ENCODE data around the gene ADAM10.
"Not testable (repeated sequence)": the region's sequence is repeated elsewhere in the genome, so short reads cannot be mapped to it uniquely, and the experiment has no call there.

The ADAM10 gene

GRCh38 chr15:58627046-58627445, 122.5 kb downstream of the ADAM10 start:
- Histone ChIP-seq H3K27me3 (no peaks in the 10 kb centered on the region), H3K27ac (peak overlapping the region; percentile 73), H3K4me1 (ENCODE audit: control insufficient read depth in 1 of 2, insufficient read depth in 1 of 2, low read depth in 1 of 2, low read length in 1 of 2) (peaks cover 11 to 18% of the 10 kb centered on the region in 2 experiments), H3K4me3 (ENCODE audit: low read depth in 1 of 2, low read length in 1 of 2) (no peak overlapping the region), H3K9me3 (no peaks in the 10 kb centered on the region), H3K36me3 (peaks cover 34% of the 10 kb centered on the region)
- TF ChIP-seq CTCF (IDR thresholded peaks at IDR 0.05), result no peak

- H3K36me3 ChIP-seq, result peaks cover 32% of the 10 kb centered on the region
- no peak overlapping the region for H3K27ac ChIP-seq
- H3K9me3 ChIP-seq, result no peaks in the 10 kb centered on the region
- no peak for TF ChIP-seq CTCF (IDR thresholded peaks at IDR 0.05)
- H3K4me1 ChIP-seq (ENCODE audit: control insufficient read depth in 1 of 2, insufficient read depth in 1 of 2, low read depth in 1 of 2, low read length in 1 of 2), result peaks cover 11 to 18% of the 10 kb centered on the region in 2 experiments
- H3K27me3 ChIP-seq, result no peaks in the 10 kb centered on the region
- no peak overlapping the region for H3K4me3 ChIP-seq (ENCODE audit: low read depth in 1 of 2, low read length in 1 of 2)
Measured at GRCh38 chr15:58626378-58626777, 123.1 kb downstream of the ADAM10 start.

GRCh38 chr15:58622877-58623276, 126.6 kb downstream of the ADAM10 start:
- no peak for TF ChIP-seq CTCF (IDR thresholded peaks at IDR 0.05)
- H3K36me3 ChIP-seq, result peaks cover 39% of the 10 kb centered on the region
- no peaks in the 10 kb centered on the region for H3K27me3 ChIP-seq
- no peaks in the 10 kb centered on the region for H3K9me3 ChIP-seq
- no peak overlapping the region for H3K4me3 ChIP-seq (ENCODE audit: low read depth in 1 of 2, low read length in 1 of 2)
- peaks cover under 1 to 3% of the 10 kb centered on the region in 2 experiments for H3K4me1 ChIP-seq (ENCODE audit: control insufficient read depth in 1 of 2, insufficient read depth in 1 of 2, low read depth in 1 of 2, low read length in 1 of 2)
- no peak overlapping the region for H3K27ac ChIP-seq

- H3K4me3 ChIP-seq (ENCODE audit: low read depth in 1 of 2, low read length in 1 of 2); H3K27me3 ChIP-seq; H3K4me1 ChIP-seq (ENCODE audit: control insufficient read depth in 1 of 2, insufficient read depth in 1 of 2, low read depth in 1 of 2, low read length in 1 of 2); H3K27ac ChIP-seq; H3K9me3 ChIP-seq: not testable (repeated sequence)
- peaks cover 23% of the 10 kb centered on the region for H3K36me3 ChIP-seq
Measured at GRCh38 chr15:58620268-58620667, 129.2 kb downstream of the ADAM10 start.

- no peak overlapping the region for H3K27ac ChIP-seq
- no peaks in the 10 kb centered on the region for H3K9me3 ChIP-seq
- H3K4me1 ChIP-seq (ENCODE audit: control insufficient read depth in 1 of 2, insufficient read depth in 1 of 2, low read depth in 1 of 2, low read length in 1 of 2), result no peaks in the 10 kb centered on the region
- no peak overlapping the region for H3K4me3 ChIP-seq (ENCODE audit: low read depth in 1 of 2, low read length in 1 of 2)
- no peaks in the 10 kb centered on the region for H3K27me3 ChIP-seq
- TF ChIP-seq CTCF (IDR thresholded peaks at IDR 0.05), result no peak
- H3K36me3 ChIP-seq, result peaks cover 28% of the 10 kb centered on the region
Measured at GRCh38 chr15:58616171-58616570, 133.3 kb downstream of the ADAM10 start.

GRCh38 chr15:58611731-58612676, 137.5 kb downstream of the ADAM10 start:
- Histone ChIP-seq H3K9me3 (no peaks in the 10 kb centered on the region), H3K36me3 (peaks cover 37% of the 10 kb centered on the region), H3K4me3 (ENCODE audit: low read depth in 1 of 2, low read length in 1 of 2) (no peak overlapping the region), H3K27ac (no peak overlapping the region), H3K4me1 (ENCODE audit: control insufficient read depth in 1 of 2, insufficient read depth in 1 of 2, low read depth in 1 of 2, low read length in 1 of 2) (peaks cover 0 to 5% of the 10 kb centered on the region in 2 experiments), H3K27me3 (no peaks in the 10 kb centered on the region)
- TF ChIP-seq CTCF (IDR thresholded peaks at IDR 0.05), result no peak

Data from neutrophil (primary cell).